ENCODE data around the gene CNTRL.

The CNTRL gene

DNA sequence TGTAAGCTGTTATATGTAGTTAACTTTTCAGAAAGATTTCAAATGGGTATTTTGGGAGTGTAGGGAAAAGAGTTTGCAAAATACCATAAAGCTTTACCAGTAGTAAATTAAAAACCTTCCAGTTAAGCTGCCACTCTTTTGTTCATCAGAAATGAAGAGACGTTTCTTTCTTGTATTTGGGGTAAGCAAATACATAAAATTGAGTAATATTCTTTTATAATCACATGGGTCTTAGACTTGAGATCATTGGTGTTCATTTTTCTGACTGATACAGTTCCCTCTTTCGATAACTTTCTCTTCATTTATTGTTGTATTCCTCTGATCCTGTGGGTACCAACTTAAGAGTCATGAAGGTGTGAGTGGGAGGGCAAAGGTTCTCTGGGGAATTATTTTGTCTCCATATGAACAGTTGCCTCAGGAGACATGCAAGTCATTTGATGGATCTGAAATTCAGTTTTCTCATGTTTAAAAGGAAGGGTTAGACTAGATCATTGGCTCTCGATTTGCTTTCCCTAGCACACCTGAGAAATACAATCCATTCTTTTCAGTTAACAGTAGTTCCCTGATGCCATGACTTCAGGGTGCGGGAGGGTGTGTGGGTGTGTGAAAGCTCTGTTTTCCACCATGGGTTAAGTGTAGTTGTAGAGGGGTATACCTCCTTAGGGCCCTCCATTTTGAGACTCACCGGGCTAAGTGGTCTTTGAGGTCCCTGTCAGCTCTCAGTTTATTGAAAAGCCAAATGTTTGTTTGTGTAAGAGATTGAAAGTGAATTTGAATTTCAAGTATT, 47.7 kb downstream of the CNTRL start:
- TF ChIP-seq, protein P1, sequence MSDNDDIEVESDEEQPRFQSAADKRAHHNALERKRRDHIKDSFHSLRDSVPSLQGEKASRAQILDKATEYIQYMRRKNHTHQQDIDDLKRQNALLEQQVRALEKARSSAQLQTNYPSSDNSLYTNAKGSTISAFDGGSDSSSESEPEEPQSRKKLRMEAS (IDR thresholded peaks at IDR 0.05): no peak
- TF ChIP-seq FOXM1 (IDR thresholded peaks at IDR 0.05; ENCODE audit: borderline replicate concordance, low read depth): no peak
- no peak for TF ChIP-seq RAD21 (IDR thresholded peaks at IDR 0.05; ENCODE audit: low read depth)
- TF ChIP-seq TAF1 (IDR thresholded peaks at IDR 0.05; ENCODE audit: low read depth): no peak
- no peak for TF ChIP-seq EGR1 (IDR thresholded peaks at IDR 0.05)
- no peak for TF ChIP-seq YY1 (IDR thresholded peaks at IDR 0.05; ENCODE audit: low read depth)

DNA sequence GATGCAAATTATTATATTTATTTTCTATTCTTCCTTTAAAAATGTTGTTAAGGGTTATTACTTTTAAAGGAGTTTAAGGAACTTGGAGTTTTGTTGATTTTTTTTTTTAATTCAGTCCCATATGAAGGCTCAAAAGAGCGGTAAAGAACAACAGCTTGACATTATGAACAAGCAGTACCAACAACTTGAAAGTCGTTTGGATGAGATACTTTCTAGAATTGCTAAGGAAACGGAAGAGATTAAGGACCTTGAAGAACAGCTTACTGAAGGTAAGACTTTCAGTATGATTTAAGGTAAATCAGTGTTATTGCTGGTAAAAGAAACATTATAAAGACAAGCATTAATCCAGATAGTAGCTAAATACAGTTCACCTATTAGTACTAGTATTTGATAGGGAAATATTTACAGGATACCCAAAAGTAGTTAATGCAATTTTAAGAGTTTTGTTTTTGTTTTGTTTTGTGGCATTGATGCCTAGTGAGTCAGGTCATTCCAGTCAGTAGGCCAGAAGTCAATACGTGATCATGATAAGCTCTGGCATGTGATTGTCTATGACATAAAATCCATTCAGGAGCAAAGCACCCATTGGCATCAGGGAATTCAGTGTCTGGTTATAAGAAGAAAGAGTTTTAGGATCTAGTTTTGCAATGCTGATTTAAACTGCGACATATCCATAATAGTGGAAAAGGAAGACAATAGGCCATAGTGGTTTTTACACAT, 49.2 kb downstream of the CNTRL start:
- no peak for TF ChIP-seq EP300 (IDR thresholded peaks at IDR 0.05; ENCODE audit: borderline replicate concordance)

GRCh38 chr9:121125590-121125989, 50.8 kb downstream of the CNTRL start:
- TF ChIP-seq TCF12 (IDR thresholded peaks at IDR 0.05; ENCODE audit: low read depth) (no peak), ZBTB7A (IDR thresholded peaks at IDR 0.05; ENCODE audit: low read depth) (no peak), RAD21 (IDR thresholded peaks at IDR 0.05; ENCODE audit: low read depth) (no peak), EP300 (IDR thresholded peaks at IDR 0.05; ENCODE audit: borderline replicate concordance) (no peak), EGR1 (IDR thresholded peaks at IDR 0.05) (no peak), FOXM1 (IDR thresholded peaks at IDR 0.05; ENCODE audit: borderline replicate concordance, low read depth) (no peak), CREB1 (IDR thresholded peaks at IDR 0.05; ENCODE audit: low read depth) (no peak), NFIC (IDR thresholded peaks at IDR 0.05) (no peak), YY1 (IDR thresholded peaks at IDR 0.05; ENCODE audit: low read depth) (no peak), TAF1 (IDR thresholded peaks at IDR 0.05; ENCODE audit: low read depth) (no peak), TEAD4 (IDR thresholded peaks at IDR 0.05) (no peak), CEBPB (IDR thresholded peaks at IDR 0.05) (no peak)
- TF ChIP-seq, protein P1 (IDR thresholded peaks at IDR 0.05): no peak
- TF ChIP-seq, protein P2, sequence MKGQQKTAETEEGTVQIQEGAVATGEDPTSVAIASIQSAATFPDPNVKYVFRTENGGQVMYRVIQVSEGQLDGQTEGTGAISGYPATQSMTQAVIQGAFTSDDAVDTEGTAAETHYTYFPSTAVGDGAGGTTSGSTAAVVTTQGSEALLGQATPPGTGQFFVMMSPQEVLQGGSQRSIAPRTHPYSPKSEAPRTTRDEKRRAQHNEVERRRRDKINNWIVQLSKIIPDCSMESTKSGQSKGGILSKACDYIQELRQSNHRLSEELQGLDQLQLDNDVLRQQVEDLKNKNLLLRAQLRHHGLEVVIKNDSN (IDR thresholded peaks at IDR 0.05): no peak
- TF ChIP-seq, protein P3, sequence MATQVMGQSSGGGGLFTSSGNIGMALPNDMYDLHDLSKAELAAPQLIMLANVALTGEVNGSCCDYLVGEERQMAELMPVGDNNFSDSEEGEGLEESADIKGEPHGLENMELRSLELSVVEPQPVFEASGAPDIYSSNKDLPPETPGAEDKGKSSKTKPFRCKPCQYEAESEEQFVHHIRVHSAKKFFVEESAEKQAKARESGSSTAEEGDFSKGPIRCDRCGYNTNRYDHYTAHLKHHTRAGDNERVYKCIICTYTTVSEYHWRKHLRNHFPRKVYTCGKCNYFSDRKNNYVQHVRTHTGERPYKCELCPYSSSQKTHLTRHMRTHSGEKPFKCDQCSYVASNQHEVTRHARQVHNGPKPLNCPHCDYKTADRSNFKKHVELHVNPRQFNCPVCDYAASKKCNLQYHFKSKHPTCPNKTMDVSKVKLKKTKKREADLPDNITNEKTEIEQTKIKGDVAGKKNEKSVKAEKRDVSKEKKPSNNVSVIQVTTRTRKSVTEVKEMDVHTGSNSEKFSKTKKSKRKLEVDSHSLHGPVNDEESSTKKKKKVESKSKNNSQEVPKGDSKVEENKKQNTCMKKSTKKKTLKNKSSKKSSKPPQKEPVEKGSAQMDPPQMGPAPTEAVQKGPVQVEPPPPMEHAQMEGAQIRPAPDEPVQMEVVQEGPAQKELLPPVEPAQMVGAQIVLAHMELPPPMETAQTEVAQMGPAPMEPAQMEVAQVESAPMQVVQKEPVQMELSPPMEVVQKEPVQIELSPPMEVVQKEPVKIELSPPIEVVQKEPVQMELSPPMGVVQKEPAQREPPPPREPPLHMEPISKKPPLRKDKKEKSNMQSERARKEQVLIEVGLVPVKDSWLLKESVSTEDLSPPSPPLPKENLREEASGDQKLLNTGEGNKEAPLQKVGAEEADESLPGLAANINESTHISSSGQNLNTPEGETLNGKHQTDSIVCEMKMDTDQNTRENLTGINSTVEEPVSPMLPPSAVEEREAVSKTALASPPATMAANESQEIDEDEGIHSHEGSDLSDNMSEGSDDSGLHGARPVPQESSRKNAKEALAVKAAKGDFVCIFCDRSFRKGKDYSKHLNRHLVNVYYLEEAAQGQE (IDR thresholded peaks at IDR 0.05; ENCODE audit: low read depth): no peak

GRCh38 chr9:121133104-121133816, 58.5 kb downstream of the CNTRL start:
- TF ChIP-seq NFIC (IDR thresholded peaks at IDR 0.05) (no peak), EP300 (IDR thresholded peaks at IDR 0.05; ENCODE audit: borderline replicate concordance) (no peak), CREB1 (IDR thresholded peaks at IDR 0.05; ENCODE audit: low read depth) (no peak), TCF12 (IDR thresholded peaks at IDR 0.05; ENCODE audit: low read depth) (no peak), CEBPB (IDR thresholded peaks at IDR 0.05) (no peak), YY1 (IDR thresholded peaks at IDR 0.05; ENCODE audit: low read depth) (no peak), FOXM1 (IDR thresholded peaks at IDR 0.05; ENCODE audit: borderline replicate concordance, low read depth) (no peak), RAD21 (IDR thresholded peaks at IDR 0.05; ENCODE audit: low read depth) (no peak), ZBTB7A (IDR thresholded peaks at IDR 0.05; ENCODE audit: low read depth) (no peak), EGR1 (IDR thresholded peaks at IDR 0.05) (no peak), TEAD4 (IDR thresholded peaks at IDR 0.05) (no peak), TAF1 (IDR thresholded peaks at IDR 0.05; ENCODE audit: low read depth) (no peak)
- TF ChIP-seq, protein P2 (IDR thresholded peaks at IDR 0.05): no peak
- TF ChIP-seq, protein P3 (IDR thresholded peaks at IDR 0.05; ENCODE audit: low read depth): no peak
- TF ChIP-seq, protein P1 (IDR thresholded peaks at IDR 0.05): no peak

- TF ChIP-seq CREB1 (IDR thresholded peaks at IDR 0.05; ENCODE audit: low read depth): no peak
- TF ChIP-seq, protein P2 (IDR thresholded peaks at IDR 0.05): no peak
- no peak for TF ChIP-seq TCF12 (IDR thresholded peaks at IDR 0.05; ENCODE audit: low read depth)
- no peak for TF ChIP-seq CEBPB (IDR thresholded peaks at IDR 0.05)
- TF ChIP-seq, protein P1 (IDR thresholded peaks at IDR 0.05): no peak
- no peak for TF ChIP-seq RAD21 (IDR thresholded peaks at IDR 0.05; ENCODE audit: low read depth)
- no peak for TF ChIP-seq TEAD4 (IDR thresholded peaks at IDR 0.05)
- TF ChIP-seq NFIC (IDR thresholded peaks at IDR 0.05): no peak
- TF ChIP-seq FOXM1 (IDR thresholded peaks at IDR 0.05; ENCODE audit: borderline replicate concordance, low read depth): no peak
- TF ChIP-seq, protein P3 (IDR thresholded peaks at IDR 0.05; ENCODE audit: low read depth): no peak
- no peak for TF ChIP-seq EP300 (IDR thresholded peaks at IDR 0.05; ENCODE audit: borderline replicate concordance)
- TF ChIP-seq ZBTB7A (IDR thresholded peaks at IDR 0.05; ENCODE audit: low read depth): no peak
Observed at GRCh38 chr9:121135642-121136041, 60.9 kb downstream of the CNTRL start.

Data from Ishikawa (cell line).